ENCODE data around the gene ZHX3. TPM values are rescaled to one million over a fixed set of nuclear protein-coding genes. Genes with fewer than 3 reads are reported as not detected.
A peak's percentile ranks its signal among the peaks of the same experiment; 100 is the strongest.

ZHX3 gene
- total RNA-seq, 4 donors from 2014 or later, result 57.8 to 74.8 (median 60.5) TPM

DNA sequence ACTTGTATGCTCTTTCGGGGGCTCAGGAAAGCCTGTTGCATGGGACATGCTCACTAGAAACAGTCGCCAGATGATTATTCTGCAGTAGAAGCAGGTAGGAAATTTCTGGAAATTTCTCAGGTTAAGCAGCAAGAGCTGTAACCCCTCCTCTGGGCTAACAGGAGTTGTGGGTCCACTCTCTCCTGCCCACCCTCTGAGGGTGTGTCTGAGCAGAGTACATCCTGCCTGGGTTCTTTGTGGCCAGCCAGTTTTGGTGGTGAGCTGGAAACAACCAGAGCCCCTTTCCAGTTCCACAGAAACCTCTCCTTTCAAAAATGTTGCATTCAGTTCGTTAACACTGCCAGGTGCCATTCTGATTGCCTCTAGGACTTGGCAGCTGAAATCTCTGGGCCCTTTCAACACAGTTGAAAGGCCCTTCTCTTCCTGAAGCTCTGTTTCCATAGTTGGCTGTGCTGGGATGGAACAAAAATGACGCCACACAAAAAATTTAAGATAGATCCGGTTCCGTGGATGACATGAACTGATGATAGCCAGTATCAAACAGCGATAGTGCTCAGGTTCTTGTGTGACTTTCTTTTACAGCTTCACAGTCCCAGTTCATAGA is 141.7 kb downstream of the ZHX3 start:
- TF ChIP-seq, protein P1, sequence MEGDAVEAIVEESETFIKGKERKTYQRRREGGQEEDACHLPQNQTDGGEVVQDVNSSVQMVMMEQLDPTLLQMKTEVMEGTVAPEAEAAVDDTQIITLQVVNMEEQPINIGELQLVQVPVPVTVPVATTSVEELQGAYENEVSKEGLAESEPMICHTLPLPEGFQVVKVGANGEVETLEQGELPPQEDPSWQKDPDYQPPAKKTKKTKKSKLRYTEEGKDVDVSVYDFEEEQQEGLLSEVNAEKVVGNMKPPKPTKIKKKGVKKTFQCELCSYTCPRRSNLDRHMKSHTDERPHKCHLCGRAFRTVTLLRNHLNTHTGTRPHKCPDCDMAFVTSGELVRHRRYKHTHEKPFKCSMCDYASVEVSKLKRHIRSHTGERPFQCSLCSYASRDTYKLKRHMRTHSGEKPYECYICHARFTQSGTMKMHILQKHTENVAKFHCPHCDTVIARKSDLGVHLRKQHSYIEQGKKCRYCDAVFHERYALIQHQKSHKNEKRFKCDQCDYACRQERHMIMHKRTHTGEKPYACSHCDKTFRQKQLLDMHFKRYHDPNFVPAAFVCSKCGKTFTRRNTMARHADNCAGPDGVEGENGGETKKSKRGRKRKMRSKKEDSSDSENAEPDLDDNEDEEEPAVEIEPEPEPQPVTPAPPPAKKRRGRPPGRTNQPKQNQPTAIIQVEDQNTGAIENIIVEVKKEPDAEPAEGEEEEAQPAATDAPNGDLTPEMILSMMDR (IDR thresholded peaks at IDR 0.05), result no peak
- TF ChIP-seq POLR2A (IDR thresholded peaks at IDR 0.05), result no peak
- 90 to 91% methylated on average over 7 of the region's 7 CpGs for WGBS, 2 donors
- H3K4me3 ChIP-seq (replicated peaks in 1 of 3), result no peak overlapping the region
- peak in 1 of 2 donors; percentile 1 for DNase-seq
- peak overlapping the region in 1 of 3 donors; percentile 71 for H3K27ac ChIP-seq
- intact Hi-C loops (cut with DNase I), result loop anchor here (5.0 kb wide), 1 partner anchor 51 kb away; no protein-coding TSS in a partner anchor
- H3K27me3 ChIP-seq, result no peaks in the 10 kb centered on the region
- peaks cover 11 to 44% of the 10 kb centered on the region in 2 donors for H3K4me1 ChIP-seq
- peaks cover 25 to 28% of the 10 kb centered on the region in 2 donors for H3K36me3 ChIP-seq
- no peaks in the 10 kb centered on the region for H3K9me3 ChIP-seq

DNA sequence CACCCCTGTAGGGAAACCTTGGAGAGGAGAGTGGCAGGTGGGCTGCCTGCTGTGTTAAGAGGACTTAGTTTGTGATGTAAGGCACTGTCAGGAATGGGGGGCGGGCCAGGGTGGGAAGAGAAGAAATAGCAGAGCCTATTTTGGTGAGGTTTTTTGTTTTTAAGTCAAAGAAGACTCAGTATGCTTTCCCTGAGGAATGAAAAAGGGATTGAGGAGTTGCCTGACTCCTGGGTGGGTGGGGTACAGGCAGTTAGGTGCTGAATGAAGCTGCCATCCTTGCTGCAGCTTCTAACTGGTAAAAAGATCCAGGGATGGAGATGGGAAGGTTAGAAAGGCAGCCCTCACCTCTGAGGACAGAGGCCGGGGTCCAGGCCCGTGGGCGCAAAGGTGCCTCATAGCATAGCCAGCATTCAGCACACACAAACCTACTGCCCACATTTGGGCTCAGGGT is 142.3 kb downstream of the ZHX3 start:
- Histone ChIP-seq H3K36me3 (peaks cover 29 to 30% of the 10 kb centered on the region in 2 donors), H3K27ac (peak overlapping the region in 2 of 3 donors; percentile 52 to 71), H3K4me1 (peaks cover 11 to 44% of the 10 kb centered on the region in 2 donors), H3K27me3 (no peaks in the 10 kb centered on the region), H3K9me3 (no peaks in the 10 kb centered on the region), H3K4me3 (replicated peaks in 1 of 3) (no peak overlapping the region)
- 92 to 95% methylated on average over 4 of the region's 4 CpGs for WGBS, 2 donors
- intact Hi-C loops (cut with DNase I), result loop anchor here (5.0 kb wide), 1 partner anchor 52 kb away; no protein-coding TSS in a partner anchor
- no peak for DNase-seq
- TF ChIP-seq, protein P1 (IDR thresholded peaks at IDR 0.05), result no peak
- no peak for TF ChIP-seq POLR2A (IDR thresholded peaks at IDR 0.05)

DNA sequence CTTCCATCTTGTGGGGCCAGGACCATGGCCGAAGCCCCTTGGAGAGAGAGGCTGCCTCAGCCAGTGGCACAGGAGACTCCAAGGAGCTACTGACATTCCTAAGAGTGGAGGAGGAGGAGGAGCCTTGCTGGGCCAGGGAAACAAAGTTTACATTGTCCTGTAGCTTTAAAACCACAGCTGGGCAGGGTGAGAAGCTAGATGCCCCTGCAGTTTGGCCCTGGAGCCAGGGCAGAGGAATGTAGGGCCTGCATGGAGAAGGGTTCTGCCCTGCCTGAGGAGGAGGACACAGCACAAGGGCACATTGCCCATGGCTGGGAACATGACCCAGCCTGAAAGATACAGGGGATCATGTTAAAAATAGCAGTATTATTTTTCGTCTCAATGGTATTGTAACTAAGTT is 142.7 kb downstream of the ZHX3 start:
- peaks cover 33 to 34% of the 10 kb centered on the region in 2 donors for H3K36me3 ChIP-seq
- no peak for TF ChIP-seq POLR2A (IDR thresholded peaks at IDR 0.05)
- TF ChIP-seq, protein P1 (IDR thresholded peaks at IDR 0.05), result no peak

DNA sequence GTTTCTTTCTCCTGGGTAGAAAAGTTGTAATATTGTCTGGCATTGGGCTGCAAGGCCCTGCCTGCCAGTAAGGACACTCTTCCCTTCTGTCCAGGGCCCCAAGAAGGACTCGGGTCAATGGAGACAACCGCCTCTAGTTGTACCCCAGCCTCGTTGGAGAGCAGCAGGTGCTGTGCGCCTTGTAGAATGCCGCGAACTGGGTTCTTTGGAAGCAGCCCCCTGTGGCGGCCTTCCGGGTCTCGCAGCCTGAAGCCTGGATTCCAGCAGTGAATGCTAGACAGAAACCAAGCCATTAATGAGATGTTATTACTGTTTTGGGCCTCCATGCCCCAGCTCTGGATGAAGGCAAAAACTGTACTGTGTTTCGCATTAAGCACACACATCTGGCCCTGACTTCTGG is 143.2 kb downstream of the ZHX3 start:
- H3K27me3 ChIP-seq, result no peaks in the 10 kb centered on the region
- WGBS, 2 donors, result 95 to 97% methylated on average over 9 to 10 of the region's 10 CpGs
- no peak for TF ChIP-seq POLR2A (IDR thresholded peaks at IDR 0.05)
- TF ChIP-seq, protein P1 (IDR thresholded peaks at IDR 0.05), result no peak
- H3K27ac ChIP-seq, result peak overlapping the region in 2 of 3 donors; percentile 52 to 71
- DNase-seq, result peak in 1 of 2 donors; percentile 2
- peaks cover 38 to 39% of the 10 kb centered on the region in 2 donors for H3K36me3 ChIP-seq
- no peaks in the 10 kb centered on the region for H3K9me3 ChIP-seq
- no peak overlapping the region for H3K4me3 ChIP-seq (replicated peaks in 1 of 3)
- intact Hi-C loops (cut with DNase I), result loop anchor here (5.0 kb wide), 1 partner anchor 37 kb away; the partner anchor contains the start of gene PLCG1
- peaks cover 11 to 42% of the 10 kb centered on the region in 2 donors for H3K4me1 ChIP-seq

More for the DNA sequence above, 142.7 kb downstream of the ZHX3 start:
- Histone ChIP-seq H3K4me1 (peaks cover 11 to 44% of the 10 kb centered on the region in 2 donors), H3K27ac (peak overlapping the region in 2 of 3 donors; percentile 52 to 71), H3K4me3 (replicated peaks in 1 of 3) (no peak overlapping the region), H3K27me3 (no peaks in the 10 kb centered on the region), H3K9me3 (no peaks in the 10 kb centered on the region)
- intact Hi-C loops (cut with DNase I), result loop anchor here (5.0 kb wide), 2 partner anchors 37 to 53 kb away; partner anchors contain the start of gene PLCG1
- DNase-seq, result peak; percentile 29 to 49
- 72 to 75% methylated on average over 2 of the region's 2 CpGs for WGBS, 2 donors
